HEK293 (cell line): ENCODE results near the gene RAD21L1.

Source experiments
- CTCF ChIA-PET: fragments of 350-600 bp; formaldehyde crosslinking; extraction: SDS; loops from one replicate; lab custom pipeline; 2021; ENCODE audit warnings: antibody characterized with exemption; lab: Yijun Ruan, JAX
- POLR2A ChIA-PET: fragments of 300-600 bp; formaldehyde crosslinking; extraction: SDS; loops from one replicate; lab custom pipeline; 2020; ENCODE audit warnings: antibody characterized with exemption, inconsistent platforms; lab: Yijun Ruan, JAX
- H3K27ac ChIP-seq: fragments of 200-500 bp; sonication (Bioruptor generic); 2 replicates; pipeline ENCODE4 v1.5.1; 2014; ENCODE audit warnings: low read depth, low read length, control low read depth, inconsistent platforms; ENCODE audit errors: extremely low read depth
- H3K36me3 ChIP-seq, 2 experiments: fragments of 200-500 bp in 1 of 2; sonication (Bioruptor generic) in 1 of 2; 1 replicate in 1 of 2; 2 replicates in 1 of 2; pipeline ENCODE4 v1.5.1; 2014 to 2017; ENCODE audit warnings: inconsistent platforms in 2 of 2, low read length in 2 of 2; ENCODE audit not compliant: control insufficient read depth in 2 of 2, insufficient read depth in 1 of 2
- H3K4me1 ChIP-seq: fragments of 200-500 bp; sonication (Bioruptor generic); 2 replicates; pipeline ENCODE4 v1.5.1; 2014; ENCODE audit warnings: mild to moderate bottlenecking, low read length, inconsistent platforms; ENCODE audit not compliant: control insufficient read depth, insufficient read depth
- H3K4me3 ChIP-seq: 2 replicates; pipeline ENCODE4 v1.5.1; 2011; ENCODE audit warnings: low read depth, mild to moderate bottlenecking, control low read depth, low read length, moderate library complexity
- H3K9me3 ChIP-seq: fragments of 200-500 bp; sonication (Bioruptor generic); 2 replicates; pipeline ENCODE4 v1.5.1; 2014; ENCODE audit warnings: low read depth, low read length, inconsistent platforms; ENCODE audit not compliant: control insufficient read depth, insufficient read depth
- MYNN ChIP-seq: fragments of 450-650 bp; formaldehyde crosslinking; IDR thresholded peaks from 2 replicates; pipeline ENCODE4 v1.5.1; 2016; ENCODE audit warnings: missing biosample characterization, missing genetic modification characterization, borderline replicate concordance
- PRDM1 ChIP-seq: fragments of 450-650 bp; formaldehyde crosslinking; IDR thresholded peaks from 2 replicates; pipeline ENCODE4; 2016; ENCODE audit warnings: missing biosample characterization, missing genetic modification characterization
- ZEB2 ChIP-seq: fragments of 450-650 bp; formaldehyde crosslinking; IDR thresholded peaks from 2 replicates; pipeline ENCODE4 v1.5.1; 2016; ENCODE audit warnings: missing biosample characterization, missing genetic modification characterization
- ZIC2 ChIP-seq: fragments of 450-650 bp; formaldehyde crosslinking; IDR thresholded peaks from 2 replicates; pipeline ENCODE4 v1.5.1; 2016; ENCODE audit warnings: missing biosample characterization, missing genetic modification characterization
- ZNF140 ChIP-seq: fragments of 450-650 bp; formaldehyde crosslinking; IDR thresholded peaks from 2 replicates; pipeline ENCODE4 v1.5.1; 2016; ENCODE audit warnings: missing biosample characterization, missing genetic modification characterization
- ZNF214 ChIP-seq: fragments of 450-650 bp; formaldehyde crosslinking; IDR thresholded peaks from 2 replicates; pipeline ENCODE4 v1.5.1; 2017; ENCODE audit warnings: missing biosample characterization, mild to moderate bottlenecking, missing genetic modification characterization, borderline replicate concordance
- ZNF302 ChIP-seq: fragments of 450-650 bp; formaldehyde crosslinking; IDR thresholded peaks from 2 replicates; pipeline ENCODE4 v1.5.1; 2016; ENCODE audit warnings: missing biosample characterization, missing genetic modification characterization, low read depth
- ZNF311 ChIP-seq: fragments of 450-650 bp; formaldehyde crosslinking; IDR thresholded peaks from 2 replicates; pipeline ENCODE4 v1.5.1; 2017; ENCODE audit warnings: missing biosample characterization, missing genetic modification characterization, borderline replicate concordance
- ZNF350 ChIP-seq: fragments of 450-650 bp; formaldehyde crosslinking; IDR thresholded peaks from 2 replicates; pipeline ENCODE4 v1.5.0; 2017; ENCODE audit warnings: missing biosample characterization, mild to moderate bottlenecking, missing genetic modification characterization
- ZNF354C ChIP-seq: fragments of 450-650 bp; formaldehyde crosslinking; IDR thresholded peaks from 2 replicates; pipeline ENCODE4 v1.5.1; 2016; ENCODE audit warnings: missing biosample characterization, missing genetic modification characterization, low read depth, borderline replicate concordance
- ZNF549 ChIP-seq: fragments of 450-650 bp; IDR thresholded peaks from 2 replicates; pipeline ENCODE4 v1.5.1; 2018; ENCODE audit warnings: missing biosample characterization, missing genetic modification characterization, mild to moderate bottlenecking, inconsistent platforms, moderate library complexity
- ZNF571 ChIP-seq: fragments of 450-650 bp; formaldehyde crosslinking; IDR thresholded peaks from 2 replicates; pipeline ENCODE4 v1.5.0; 2017; ENCODE audit warnings: missing biosample characterization, missing genetic modification characterization
- ZNF585B ChIP-seq: fragments of 450-650 bp; formaldehyde crosslinking; IDR thresholded peaks from 2 replicates; pipeline ENCODE4 v1.5.1; 2016; ENCODE audit warnings: missing biosample characterization, missing genetic modification characterization
- ZSCAN30 ChIP-seq: fragments of 450-650 bp; IDR thresholded peaks from 2 replicates; pipeline ENCODE4 v1.5.1; 2018; ENCODE audit warnings: missing biosample characterization, mild to moderate bottlenecking, missing genetic modification characterization, moderate library complexity
- TF ChIP-seq, protein P1 (sequence below): fragments of 450-650 bp; formaldehyde crosslinking; IDR thresholded peaks from 2 replicates; pipeline ENCODE4 v1.5.1; 2016; ENCODE audit warnings: missing biosample characterization, missing genetic modification characterization
- TF ChIP-seq, protein P2 (sequence below): fragments of 450-650 bp; formaldehyde crosslinking; IDR thresholded peaks from 2 replicates; pipeline ENCODE4 v1.5.1; 2016; ENCODE audit warnings: missing biosample characterization, missing genetic modification characterization
- TF ChIP-seq, protein P3 (sequence below): fragments of 450-650 bp; formaldehyde crosslinking; IDR thresholded peaks from 2 replicates; pipeline ENCODE4 v1.5.1; 2016; ENCODE audit warnings: missing biosample characterization, missing genetic modification characterization
- TF ChIP-seq, protein P4 (sequence below): fragments of 450-650 bp; formaldehyde crosslinking; IDR thresholded peaks from 2 replicates; pipeline ENCODE4 v1.5.1; 2016; ENCODE audit warnings: missing biosample characterization, missing genetic modification characterization

The RAD21L1 gene

DNA sequence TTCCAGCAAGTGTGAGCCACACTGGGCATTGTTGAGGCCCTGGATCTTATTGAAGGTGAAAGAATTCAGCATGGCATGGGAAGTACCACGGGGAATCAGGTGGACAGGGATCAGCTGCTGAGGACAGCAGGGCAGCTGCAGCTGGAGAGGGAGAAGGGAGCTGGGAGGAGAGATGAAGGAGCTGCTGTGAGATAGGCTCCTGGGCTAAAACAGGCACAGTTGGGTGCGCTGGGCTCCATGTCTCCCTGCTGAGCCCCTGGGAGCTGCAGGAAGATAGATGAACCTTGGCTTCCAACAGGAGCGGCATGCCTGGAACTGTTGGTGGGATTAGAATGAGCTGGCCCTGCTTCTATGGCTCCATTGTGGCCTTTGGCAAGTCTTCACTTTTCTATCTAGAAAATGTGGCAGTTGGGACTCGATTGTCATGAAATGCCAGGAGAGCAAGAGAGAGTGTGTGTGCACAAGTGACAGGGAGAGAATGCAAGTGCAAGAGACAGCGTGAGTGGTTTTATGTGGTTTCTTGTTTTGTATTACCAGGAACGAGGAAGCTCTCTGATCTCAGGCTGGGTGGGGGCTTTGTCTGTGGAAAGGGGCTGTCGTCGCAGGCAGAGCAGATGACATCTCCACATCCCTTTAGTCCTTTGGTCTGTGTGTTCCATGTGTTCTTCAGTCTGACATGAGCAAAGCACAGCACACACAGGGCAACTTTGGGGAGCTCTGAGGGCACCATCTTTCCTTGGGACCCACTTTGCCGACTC is 60.6 kb downstream of the RAD21L1 start:
- H3K27ac ChIP-seq = no peak overlapping the region
- ChIA-PET POLR2A (no interaction called here), CTCF (interaction anchor here (0.9 kb wide), 1 partner anchor 217 kb away, joined by 3 read pairs; no protein-coding TSS in a partner anchor)
- H3K4me1 ChIP-seq = no peaks in the 10 kb centered on the region
- TF ChIP-seq ZNF214 (tag by site-specific recombination) = no peak
- peak; percentile 92 for TF ChIP-seq ZIC2 (tag by site-specific recombination)
- H3K4me3 ChIP-seq = no peak overlapping the region
- H3K36me3 ChIP-seq = peaks cover 0 to 2% of the 10 kb centered on the region in 2 experiments; a peak in 1 of 3 replicates
- no peaks in the 10 kb centered on the region for H3K9me3 ChIP-seq

DNA sequence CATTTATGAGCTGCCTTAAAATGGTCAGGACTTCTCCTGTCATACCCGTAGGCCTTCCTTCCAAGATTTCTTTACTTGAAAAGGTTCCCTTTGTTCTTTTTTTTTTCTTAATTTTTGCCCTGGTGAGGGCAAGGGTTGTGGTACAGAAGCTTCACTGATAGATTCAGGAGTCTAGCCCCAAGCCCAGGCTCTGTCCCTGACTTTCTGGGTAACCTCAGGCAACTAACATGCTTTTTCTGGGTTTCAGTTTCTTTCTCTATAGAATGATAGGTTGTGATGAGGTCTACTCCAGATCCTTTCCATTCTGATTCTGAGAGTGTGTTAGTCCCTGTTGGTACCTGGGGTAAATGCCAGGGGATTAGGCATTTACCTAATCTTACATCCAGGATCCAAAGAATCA is 61.5 kb downstream of the RAD21L1 start:
- no peaks in the 10 kb centered on the region for H3K36me3 ChIP-seq
- H3K9me3 ChIP-seq = no peaks in the 10 kb centered on the region
- H3K4me1 ChIP-seq = no peaks in the 10 kb centered on the region
- TF ChIP-seq ZNF311 (tag by site-specific recombination) = no peak
- TF ChIP-seq, protein P1, sequence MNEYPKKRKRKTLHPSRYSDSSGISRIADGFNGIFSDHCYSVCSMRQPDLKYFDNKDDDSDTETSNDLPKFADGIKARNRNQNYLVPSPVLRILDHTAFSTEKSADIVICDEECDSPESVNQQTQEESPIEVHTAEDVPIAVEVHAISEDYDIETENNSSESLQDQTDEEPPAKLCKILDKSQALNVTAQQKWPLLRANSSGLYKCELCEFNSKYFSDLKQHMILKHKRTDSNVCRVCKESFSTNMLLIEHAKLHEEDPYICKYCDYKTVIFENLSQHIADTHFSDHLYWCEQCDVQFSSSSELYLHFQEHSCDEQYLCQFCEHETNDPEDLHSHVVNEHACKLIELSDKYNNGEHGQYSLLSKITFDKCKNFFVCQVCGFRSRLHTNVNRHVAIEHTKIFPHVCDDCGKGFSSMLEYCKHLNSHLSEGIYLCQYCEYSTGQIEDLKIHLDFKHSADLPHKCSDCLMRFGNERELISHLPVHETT (tag by site-specific recombination) = no peak
- no peak for TF ChIP-seq ZNF549 (tag by site-specific recombination)
- TF ChIP-seq PRDM1 (tag by site-specific recombination) = no peak
- ChIA-PET CTCF (no interaction called here), POLR2A (no interaction called here)
- no peak overlapping the region for H3K4me3 ChIP-seq
- H3K27ac ChIP-seq = no peak overlapping the region

DNA sequence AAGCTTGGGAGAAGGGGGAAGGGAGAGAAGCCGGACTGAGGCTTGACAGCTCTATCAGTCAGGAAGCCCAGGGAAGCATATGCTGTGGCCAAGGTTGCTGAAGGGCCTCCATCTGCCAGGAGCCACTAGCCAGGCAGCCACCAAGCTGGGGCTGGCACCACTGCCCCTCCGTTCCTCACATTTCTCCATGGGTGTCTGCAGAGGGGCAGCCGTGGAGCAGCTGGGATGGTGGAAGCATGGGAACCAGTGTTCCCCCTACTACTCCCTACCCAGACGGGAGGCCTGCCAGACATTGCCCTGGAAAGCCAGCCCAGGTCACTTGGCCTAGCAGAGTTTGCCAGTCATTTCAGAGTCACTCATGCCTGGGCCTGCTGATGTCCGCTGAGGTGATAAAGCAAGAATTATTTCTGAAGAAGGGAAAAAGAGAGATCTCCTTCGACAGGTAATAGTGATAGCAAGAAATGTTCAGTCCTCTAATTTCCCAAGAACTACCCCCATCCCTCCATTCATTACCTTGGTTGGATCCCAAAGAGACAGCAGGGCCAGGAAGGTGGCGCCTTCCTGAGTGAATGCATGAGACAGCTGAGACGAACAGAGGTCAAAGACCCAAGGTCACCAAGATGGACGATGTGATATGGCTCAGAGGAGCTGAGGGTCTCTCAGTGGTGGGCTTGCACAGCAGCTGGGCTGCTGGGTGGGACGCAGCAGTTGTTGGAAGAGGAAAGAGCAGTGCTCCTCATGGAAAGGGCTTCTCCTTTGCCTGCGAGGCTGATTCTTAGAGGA is 62.1 kb downstream of the RAD21L1 start:
- Histone ChIP-seq H3K4me3 (no peak overlapping the region), H3K27ac (no peak overlapping the region), H3K36me3 (no peaks in the 10 kb centered on the region), H3K4me1 (no peaks in the 10 kb centered on the region), H3K9me3 (no peaks in the 10 kb centered on the region)
- ChIA-PET POLR2A (no interaction called here), CTCF (no interaction called here)
- TF ChIP-seq, protein P2, sequence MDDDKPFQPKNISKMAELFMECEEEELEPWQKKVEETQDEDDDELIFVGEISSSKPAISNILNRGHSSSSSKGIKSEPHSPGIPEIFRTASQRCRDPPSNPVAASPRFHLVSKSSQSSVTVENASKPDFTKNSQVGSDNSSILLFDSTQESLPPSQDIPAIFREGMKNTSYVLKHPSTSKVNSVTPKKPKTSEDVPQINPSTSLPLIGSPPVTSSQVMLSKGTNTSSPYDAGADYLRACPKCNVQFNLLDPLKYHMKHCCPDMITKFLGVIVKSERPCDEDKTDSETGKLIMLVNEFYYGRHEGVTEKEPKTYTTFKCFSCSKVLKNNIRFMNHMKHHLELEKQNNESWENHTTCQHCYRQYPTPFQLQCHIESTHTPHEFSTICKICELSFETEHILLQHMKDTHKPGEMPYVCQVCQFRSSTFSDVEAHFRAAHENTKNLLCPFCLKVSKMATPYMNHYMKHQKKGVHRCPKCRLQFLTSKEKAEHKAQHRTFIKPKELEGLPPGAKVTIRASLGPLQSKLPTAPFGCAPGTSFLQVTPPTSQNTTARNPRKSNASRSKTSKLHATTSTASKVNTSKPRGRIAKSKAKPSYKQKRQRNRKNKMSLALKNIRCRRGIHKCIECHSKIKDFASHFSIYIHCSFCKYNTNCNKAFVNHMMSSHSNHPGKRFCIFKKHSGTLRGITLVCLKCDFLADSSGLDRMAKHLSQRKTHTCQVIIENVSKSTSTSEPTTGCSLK (tag by site-specific recombination) = no peak
- no peak for TF ChIP-seq ZNF354C
- no peak for TF ChIP-seq MYNN (tag by site-specific recombination)
- TF ChIP-seq ZNF302 (tag by site-specific recombination) = no peak

DNA sequence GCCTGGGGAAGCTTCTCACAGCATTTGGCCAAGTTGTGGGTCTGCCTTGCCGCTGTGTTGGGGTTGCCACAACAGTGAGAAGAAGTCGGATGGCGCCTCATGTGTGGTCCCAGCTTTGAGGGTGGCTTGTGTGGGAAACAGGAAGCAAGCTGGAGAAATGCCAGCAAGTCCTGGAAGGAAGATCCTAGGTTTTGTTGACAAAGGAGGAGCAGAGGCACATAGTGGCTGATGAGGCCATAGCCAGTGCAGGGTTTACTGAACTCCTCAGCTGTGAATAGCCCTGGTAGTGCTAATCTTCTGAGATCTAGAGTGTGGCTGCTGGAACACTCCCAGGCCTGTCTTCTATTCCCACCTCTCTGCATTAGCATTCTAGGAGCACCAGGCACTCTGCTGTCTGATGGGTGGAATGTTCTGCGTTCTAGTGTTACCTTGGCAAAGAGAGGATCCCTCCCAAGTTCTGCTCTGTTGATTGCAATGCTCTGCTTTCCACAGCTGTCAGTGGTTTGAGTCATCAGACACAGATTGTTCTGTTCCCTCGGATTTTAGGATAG is 65.4 kb downstream of the RAD21L1 start:
- POLR2A ChIA-PET = interaction anchor here (1.6 kb wide), 1 partner anchor 25 kb away, joined by 4 read pairs; the partner anchor contains the start of gene SNPH
- Histone ChIP-seq H3K9me3 (no peaks in the 10 kb centered on the region), H3K27ac (no peak overlapping the region), H3K36me3 (no peaks in the 10 kb centered on the region), H3K4me3 (no peak overlapping the region), H3K4me1 (no peaks in the 10 kb centered on the region)
- CTCF ChIA-PET = interaction anchor here (0.5 to 1.5 kb wide), 4 partner anchors 8 to 1397 kb away, joined by 3 to 5 read pairs (median 4); no protein-coding TSS in a partner anchor
- TF ChIP-seq, protein P3, sequence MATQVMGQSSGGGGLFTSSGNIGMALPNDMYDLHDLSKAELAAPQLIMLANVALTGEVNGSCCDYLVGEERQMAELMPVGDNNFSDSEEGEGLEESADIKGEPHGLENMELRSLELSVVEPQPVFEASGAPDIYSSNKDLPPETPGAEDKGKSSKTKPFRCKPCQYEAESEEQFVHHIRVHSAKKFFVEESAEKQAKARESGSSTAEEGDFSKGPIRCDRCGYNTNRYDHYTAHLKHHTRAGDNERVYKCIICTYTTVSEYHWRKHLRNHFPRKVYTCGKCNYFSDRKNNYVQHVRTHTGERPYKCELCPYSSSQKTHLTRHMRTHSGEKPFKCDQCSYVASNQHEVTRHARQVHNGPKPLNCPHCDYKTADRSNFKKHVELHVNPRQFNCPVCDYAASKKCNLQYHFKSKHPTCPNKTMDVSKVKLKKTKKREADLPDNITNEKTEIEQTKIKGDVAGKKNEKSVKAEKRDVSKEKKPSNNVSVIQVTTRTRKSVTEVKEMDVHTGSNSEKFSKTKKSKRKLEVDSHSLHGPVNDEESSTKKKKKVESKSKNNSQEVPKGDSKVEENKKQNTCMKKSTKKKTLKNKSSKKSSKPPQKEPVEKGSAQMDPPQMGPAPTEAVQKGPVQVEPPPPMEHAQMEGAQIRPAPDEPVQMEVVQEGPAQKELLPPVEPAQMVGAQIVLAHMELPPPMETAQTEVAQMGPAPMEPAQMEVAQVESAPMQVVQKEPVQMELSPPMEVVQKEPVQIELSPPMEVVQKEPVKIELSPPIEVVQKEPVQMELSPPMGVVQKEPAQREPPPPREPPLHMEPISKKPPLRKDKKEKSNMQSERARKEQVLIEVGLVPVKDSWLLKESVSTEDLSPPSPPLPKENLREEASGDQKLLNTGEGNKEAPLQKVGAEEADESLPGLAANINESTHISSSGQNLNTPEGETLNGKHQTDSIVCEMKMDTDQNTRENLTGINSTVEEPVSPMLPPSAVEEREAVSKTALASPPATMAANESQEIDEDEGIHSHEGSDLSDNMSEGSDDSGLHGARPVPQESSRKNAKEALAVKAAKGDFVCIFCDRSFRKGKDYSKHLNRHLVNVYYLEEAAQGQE (tag by site-specific recombination) = no peak
- TF ChIP-seq, protein P4, sequence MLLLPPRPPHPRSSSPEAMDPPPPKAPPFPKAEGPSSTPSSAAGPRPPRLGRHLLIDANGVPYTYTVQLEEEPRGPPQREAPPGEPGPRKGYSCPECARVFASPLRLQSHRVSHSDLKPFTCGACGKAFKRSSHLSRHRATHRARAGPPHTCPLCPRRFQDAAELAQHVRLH (tag by site-specific recombination) = no peak
- no peak for TF ChIP-seq ZEB2 (tag by site-specific recombination)
- TF ChIP-seq ZNF571 = no peak
- no peak for TF ChIP-seq ZSCAN30 (tag by site-specific recombination)
- no peak for TF ChIP-seq ZNF350 (tag by site-specific recombination)
- TF ChIP-seq ZNF140 (tag by site-specific recombination) = no peak
- no peak for TF ChIP-seq ZNF585B (tag by site-specific recombination)
